ENCODE results near the gene DTNB.

DTNB gene

DNA sequence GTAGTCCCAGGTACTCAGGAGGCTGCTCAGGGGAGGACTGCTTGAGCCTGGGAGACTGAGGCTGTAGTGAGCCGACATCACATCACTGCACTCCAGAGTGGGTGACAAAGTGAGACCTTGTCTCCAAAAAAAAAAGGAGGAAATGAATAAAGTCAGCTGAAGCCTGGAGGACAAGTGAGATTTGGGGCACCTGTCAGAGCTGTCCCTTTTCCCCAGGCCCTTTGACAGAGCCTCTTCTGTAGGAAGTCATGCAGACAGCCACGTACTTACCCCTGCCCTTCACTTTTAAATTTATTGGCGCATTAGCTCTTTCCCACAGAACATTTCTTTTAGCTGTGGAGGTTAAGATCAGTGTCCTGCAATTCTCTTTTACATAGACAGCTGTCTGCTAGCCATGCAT lies 180.7 kb downstream of the DTNB start:
- no peak for DNase-seq

DNA sequence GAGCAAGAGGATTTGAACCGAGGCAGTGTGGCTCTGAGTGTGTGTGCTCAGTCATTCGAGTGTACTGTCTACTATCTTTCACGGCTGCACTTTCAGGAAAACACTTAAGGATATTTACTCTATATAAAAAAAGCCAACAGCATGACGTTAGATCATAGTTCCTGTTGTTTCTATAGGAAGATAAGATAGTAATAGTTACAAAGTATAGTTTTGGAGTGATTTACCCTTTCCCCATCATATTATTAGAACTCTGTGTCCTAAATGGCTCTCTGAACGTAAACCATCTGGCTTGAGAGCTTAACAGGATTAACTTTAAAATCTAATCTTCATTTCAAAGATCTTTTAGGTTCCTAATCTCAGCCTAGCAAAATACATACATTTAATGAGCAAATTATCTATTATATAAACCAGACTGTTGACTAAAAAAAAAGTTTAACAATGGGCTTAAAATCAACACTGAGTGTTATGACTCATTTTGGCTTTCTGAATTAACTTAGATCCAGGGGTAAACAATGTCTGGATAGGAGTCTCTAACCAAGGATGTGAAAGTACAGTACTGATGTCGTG lies 181.3 kb downstream of the DTNB start:
- no peak for DNase-seq

DNA sequence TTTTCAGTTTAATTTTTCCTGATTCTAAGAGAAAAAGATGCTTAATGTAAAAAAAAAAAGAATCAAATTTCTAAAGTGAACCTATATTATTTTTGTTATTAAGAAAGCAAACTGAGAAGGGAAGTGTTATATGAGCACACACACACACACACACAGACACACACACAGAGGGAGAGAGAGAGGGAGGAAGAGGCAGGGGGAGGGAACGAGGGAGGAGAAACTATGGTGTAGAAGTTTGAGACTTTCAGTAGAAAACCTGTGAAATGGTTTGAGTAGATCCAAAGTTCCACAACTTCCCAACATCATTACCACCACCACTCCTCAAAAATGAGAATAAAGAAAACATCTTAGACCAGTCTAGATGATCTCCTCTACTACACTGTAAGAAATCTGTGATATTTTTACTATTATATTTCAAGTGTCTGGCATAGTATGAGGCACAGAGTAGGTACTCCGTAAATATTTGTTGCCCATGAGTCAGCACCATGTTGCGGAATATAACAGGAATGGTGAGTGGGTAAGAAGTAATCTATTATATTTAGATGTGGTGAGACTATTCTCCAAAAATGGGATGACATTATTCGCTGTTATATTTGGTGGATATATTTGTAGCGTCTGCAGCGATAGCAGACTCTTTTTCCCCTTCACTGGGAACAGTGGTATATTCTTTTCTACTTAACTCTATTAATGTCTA lies 182.2 kb downstream of the DTNB start:
- DNase-seq, result no peak

DNA sequence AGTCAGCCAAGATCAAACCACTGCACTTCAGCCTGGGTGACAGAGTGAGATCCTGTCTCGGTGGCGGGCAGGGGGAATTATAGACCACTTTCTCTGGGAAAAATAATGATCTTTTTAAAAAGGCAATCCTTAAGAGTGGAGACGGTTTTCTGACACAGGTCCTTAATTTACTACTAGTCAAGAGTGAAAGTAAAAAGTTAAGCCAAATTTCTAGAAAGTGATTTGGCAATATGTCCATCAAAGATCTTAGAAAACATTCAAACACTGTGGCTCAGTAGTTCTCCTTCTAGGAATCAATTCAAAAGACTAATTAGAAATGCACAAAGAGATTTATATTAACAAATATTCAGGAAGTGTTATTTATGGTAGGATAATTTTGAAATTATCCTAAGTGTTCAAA lies 183.2 kb downstream of the DTNB start:
- DNase-seq, result no peak

DNA sequence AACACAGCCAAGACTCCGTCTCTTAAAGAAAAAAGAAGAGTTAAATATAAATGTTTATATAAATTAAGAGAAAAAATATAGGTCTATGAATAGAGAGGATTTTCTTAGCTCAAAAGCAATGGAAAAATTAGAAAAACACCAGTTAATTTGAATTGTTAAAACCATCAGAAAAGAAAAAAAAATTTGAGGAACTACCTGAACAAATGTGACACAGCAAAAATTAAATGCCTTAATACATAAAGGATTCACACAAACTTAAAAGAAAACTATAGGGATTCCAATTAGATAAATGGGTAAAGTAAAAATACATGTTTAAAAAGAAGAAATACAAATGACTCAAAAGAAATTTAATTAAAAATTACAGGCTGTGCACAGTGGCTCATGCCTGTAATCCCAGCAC lies 183.7 kb downstream of the DTNB start:
- no peak for DNase-seq

DNA sequence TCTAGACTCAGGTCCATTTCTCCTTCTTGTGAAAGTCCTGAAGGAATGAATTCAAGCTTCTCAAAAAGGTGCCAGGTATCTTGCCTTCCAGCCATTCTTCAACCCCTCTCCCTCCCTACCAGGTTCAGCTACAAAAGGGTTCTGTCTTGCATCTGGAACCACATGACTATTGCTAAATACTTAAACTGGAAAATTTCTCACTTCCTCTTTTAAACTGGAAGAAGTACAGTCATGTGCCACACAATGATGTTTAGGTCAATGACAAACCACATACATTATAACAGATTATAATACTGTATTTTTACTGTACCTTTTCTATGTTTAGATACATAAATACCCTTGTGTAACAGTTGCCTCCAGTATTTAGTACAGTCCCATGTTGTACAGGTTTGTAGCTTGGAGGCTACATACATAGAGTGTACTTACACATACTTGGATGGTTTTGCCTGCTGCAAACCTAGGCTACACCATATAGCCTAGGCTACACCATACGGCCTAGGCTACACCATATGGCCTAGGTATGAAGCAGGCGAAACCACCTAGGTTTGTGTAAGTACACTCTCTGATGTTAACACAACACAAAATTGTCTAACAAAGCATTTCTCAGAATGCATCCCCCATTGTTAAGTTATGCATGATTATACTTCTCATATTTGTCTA lies 189.6 kb downstream of the DTNB start:
- DNase-seq, result no peak

DNA sequence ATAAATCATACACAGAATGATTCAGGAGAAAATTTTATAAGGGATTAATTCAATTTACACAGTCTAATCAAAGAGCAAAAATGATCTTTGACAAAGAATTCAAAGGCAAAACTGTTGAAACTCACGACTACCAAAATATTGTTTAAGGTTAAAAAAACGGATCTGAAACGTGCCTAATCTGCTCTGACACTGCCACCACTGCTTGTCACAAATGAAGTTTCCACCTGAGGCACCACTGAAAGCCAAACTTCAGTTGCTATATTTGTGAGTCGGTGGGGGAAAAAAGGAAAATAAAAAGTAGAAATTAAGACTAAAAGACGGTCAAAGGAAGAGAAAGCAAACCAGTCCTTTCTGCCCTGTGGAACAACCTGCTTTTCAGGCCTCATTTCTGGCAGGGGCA lies 191.0 kb downstream of the DTNB start:
- no peak for DNase-seq

DNA sequence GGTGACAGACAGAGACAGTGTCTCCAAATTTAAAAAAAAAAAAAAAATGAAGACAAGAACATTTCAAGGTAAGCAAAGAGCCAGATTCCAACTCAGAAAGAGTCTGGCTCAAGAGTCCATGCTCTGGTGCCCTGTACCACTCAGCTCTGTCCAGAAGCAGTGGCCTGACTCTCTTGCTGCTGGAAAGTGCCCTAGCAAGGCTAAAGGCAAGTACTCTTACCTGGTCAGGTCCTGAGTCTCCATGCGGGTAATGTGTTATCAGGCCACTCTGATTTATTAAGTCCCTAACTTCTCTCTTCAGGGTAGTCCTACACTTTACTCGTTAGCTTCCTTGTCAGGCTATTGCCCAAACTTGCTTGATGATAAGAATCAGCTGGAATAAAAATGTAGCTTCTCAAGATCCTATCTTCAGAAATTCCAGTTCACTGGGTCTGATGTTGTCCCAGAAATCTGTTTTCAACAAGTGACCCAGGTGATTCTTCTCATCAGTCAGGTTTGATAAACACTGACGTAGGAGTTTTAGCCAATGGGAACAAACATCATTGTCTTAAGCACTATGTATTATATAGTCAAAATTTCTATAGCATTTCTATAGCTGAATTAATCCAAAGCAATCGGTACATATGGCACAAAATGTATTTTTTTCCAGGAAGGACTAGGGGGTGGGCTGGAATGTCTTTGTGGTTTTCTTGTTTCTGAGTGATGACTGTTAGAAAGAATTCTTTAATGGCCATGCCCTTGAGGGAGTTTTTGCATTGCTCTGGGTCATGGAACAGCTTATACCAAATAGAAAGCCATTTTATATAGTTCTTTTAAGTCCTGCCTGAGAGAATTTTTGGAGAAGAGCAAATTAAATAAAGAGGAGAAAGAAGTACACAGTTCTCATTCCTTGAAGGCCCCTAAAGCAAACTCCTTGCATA lies 191.7 kb downstream of the DTNB start:
- no peak for DNase-seq

DNA sequence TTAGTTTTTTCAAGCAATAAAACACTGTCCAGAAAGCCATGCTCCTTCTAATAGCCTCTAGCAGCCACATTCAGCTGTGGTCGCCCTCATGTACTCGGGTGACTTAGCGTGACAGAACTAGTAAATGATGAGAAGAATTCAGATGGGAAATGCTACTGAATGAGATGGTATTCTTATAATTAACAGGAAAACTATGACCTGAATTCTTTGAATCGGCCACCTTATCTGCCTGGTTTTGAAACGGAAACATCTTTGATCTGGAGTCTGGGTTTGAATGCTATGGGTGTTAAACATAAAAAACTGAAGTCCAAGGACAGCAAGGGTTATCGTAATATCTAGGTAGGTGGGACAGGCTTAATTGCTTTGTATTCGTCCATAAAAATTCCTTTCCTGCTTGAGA lies 192.8 kb downstream of the DTNB start:
- no peak for DNase-seq

DNA sequence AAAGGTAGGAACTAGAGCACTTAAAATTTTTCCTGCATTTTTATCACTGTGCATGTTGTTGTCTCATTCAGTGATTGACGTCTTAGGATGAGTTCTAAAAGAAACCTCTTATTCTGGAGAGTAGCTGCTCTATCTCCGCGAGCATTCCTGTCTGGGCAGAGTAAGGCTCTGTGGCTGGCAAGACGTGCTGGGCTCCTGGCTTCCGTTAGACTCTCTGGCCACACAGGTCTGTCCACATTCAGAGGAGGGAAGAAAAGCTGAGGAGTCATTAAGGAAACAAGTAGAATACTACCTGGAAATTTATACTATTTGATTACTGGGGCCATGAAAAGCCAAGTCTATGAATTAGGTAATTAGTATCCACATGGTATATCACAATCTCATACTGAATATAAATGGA lies 193.6 kb downstream of the DTNB start:
- no peak for DNase-seq

DNA sequence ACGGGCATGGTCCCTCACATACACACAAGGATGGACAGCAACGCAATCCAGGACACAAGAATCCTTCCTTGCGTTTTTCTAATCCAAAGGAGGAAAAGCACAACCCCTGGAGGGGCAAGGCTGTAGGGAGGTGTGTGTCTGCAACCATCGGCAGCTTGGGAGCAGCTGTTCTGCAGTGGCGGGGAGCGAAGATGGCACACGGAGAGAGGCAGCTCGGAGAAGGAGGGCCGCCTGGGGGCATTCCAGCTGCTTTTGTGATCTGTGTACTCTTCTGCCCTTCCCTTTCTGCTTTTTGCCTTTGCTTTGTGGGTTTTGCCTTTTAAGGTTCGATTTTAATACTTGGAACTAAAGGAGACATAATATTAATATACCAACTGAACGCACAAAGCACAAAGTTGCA lies 194.6 kb downstream of the DTNB start:
- DNase-seq, result no peak

DNA sequence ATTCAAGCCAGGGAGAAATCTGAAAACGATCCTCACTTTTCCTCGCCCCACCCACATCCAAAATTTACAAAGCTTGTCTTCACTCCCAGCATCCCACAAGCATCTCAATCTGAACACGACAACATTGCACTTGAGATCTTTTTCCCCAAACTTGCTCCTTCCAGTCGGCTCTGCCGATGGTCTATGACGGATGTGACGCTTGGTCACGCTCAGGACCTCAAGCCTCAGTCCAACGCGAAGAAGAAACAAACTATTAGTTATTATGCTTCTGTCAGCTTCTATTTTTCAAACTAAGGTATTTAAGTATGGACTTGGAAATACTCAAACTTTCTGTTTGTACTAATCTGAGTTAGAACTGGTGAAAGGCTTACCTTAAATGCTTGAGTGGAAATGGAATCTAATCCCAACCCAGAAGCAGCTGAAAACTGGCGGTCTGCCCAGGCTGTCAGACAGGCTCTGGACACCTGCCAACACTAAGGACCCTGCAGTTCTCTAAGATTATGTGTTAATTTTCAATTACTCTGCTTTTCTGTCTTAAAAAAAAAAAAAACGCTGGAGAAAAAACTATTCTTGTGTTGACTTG lies 199.5 kb downstream of the DTNB start:
- peak; percentile 55 for DNase-seq

DNA sequence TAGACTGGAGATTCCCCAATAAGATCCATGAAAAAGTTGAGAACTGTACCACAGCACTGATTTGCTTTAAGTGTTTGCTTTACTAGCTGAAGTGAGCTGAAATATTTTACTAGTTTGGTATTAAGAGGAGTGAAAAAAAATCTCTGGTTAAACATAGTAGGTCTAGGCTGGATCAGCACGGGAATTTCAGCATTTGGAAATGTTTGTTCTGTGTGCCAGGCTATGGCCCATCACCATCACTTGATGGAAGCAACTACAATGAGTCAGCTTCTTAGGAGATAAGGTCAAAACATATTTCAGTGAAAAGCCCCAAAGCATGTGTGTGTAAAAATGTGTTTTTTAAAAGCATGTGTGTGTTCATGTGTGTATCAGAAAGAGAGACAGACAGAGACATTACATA lies 200.2 kb downstream of the DTNB start:
- no peak for DNase-seq

DNA sequence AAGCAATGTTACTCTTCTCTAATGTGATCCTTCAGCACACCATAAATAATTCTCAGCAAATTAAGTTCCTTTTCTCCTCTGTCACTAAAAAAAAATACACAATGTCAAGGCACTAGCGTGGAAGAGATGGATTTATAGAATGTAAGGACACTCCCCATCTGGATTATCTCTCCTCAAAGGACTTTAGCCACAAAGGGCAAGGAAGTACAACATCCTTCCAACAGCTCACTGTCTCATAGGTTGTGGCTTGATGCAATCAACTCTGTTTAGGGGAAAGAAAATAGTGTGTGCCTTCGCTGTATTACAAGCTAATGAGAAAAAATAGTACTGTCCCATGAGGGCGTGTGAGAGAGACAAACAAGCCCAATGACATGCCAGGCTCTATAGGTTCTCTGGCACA lies 202.6 kb downstream of the DTNB start:
- no peak for DNase-seq

DNA sequence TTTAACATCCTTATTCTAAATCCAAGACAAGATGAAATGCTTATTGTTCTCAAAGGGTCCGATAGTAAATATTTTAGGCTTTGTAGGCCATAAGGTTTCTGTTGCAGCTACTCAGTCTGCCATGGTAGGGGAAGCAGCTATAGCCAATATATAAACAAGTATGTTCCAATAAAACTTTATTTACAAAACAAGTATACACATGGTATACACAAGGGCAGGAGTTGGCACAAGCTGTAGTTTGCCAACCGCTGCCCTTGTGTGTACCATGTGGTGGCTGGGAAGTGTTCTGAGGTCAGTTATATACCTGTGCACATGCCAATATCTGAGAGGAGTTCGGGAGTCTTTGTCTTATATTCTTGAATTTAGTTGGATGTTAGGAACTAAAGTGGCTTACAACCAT lies 205.6 kb downstream of the DTNB start:
- no peak for DNase-seq

DNA sequence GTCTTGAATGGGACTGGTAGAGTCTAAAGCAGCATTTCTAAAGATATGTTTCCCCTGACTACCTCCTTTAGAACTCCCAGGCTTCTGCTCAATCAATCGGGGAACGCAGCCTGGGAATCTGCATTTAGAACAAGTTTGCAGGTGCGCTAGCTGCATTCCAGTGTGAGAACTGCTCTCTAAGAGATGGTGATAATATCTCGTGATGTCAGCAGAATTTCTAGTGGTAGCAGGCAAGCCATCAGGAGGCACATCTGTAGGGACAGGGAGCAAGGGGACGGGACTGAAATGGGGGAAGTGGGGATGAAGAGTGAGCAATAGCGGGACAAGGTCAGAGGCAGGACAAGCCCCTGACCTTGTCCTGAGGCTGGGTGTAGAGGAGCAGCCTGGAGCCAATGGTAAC lies 211.4 kb downstream of the DTNB start:
- DNase-seq, result no peak

DNA sequence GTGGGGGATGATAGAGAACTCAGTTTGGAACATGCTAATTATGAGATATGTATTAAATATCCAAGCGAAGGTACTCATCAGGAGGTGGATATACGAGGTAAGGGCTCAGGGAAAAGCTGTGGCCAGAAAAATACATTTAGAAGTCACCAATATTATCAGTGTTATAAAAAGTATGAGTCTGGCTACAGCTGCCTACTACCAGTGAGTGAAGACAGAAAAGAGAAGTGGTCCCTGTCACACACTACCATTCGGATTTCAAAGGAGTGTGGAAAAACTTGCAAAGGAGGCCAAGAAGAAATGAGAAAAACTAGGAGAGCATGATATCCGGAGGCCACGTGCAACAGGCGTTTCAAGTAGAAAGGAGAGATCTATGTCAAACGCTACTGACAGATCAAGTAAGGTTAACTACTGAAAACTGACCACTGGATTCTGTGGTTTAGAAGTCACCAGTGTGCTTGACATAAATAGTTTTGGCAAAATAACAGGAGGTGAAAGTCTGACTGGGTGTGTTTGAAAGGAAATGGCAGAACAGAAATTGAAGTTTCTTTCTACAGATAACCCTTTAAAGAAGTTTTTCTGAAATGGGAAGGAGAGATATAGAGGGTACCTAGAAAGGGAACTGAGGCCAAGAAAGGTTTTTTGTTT lies 213.0 kb downstream of the DTNB start:
- DNase-seq, result no peak

DNA sequence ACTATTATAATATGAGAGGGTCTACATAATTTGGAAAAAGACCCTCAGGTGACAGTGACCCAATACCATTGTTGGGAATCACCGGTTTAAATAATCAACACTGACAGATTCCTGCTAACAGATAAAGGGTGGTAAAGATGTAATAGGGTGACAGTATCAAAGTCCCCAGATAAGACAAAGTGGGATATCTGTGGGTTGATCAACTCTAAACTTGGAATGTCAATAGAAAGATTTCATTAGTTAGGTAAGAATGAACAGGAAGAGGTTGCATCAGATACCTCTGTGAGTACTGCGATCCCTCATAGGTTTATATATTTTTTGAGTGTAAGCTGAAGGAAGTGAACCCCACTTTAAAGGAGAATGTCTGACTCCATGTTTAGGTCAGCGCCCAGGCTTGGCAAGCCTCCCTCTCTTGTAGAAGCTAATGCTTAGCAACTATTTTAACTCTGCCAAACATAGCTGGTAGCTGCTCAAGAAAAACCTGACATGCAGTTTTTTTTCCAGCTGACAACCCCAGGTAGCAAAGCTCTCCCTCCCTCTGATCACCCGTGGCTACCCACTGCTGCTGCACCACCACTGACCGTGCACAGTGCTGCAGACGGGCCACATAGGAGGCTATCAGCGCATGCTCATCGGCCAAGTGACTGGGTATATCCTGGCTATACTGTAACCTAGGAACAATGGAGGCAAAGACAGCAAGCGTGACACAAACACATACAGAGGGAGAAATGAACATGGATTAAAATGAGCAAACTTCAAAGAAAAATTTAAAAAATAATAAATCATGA lies 218.4 kb downstream of the DTNB start:
- DNase-seq, result no peak

DNA sequence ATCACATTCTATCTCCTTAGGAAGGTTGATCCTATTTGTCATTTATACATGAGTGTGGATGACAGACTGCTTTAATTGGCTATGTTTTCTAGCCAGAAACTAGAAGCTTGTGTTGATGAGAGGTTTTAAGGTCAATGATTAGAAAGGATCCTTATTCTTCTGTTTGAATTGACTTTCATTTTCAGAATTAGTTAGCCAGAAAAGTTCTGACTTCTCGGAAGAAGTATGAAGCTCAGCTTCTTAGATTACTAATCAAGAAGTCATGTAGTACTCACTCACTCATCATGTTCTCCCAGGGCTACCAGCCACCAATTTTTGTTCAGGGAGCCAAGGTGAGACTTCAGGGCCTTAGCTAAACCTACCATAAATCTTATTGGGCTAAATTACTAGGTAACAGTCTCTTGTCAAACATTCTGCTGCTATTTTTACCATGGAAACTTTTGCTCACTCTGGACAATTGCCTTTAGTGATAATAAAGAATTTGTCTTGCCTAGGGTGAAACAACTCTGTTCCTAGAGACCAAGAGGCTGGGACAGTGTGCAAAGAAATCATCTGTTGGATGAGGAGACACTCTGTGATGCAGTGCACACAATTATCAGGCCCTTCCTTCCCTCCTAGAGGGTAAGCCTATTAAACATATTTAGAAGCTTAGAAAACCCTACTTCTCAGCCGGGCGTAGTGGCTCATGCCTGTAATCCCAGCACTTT lies 220.0 kb downstream of the DTNB start:
- DNase-seq, result no peak

DNA sequence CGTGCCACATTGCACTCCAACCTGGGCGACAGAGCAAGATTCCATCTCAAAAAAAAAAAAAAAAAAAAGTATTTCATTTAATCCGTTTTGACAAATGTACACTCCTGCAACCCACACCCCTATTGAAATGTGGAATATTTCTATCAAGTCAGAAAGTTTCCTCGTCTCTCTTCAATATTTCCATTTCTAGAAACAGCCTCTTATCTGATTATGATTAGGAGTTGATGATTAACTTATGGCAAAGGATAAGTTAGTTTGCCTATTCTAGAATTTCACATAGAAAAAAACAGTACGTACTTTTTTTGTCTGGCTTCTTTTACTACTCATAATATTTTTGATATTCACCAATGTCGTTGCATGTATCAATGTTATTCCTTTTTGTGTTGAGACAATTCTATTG lies 224.6 kb downstream of the DTNB start:
- no peak for DNase-seq

DNA sequence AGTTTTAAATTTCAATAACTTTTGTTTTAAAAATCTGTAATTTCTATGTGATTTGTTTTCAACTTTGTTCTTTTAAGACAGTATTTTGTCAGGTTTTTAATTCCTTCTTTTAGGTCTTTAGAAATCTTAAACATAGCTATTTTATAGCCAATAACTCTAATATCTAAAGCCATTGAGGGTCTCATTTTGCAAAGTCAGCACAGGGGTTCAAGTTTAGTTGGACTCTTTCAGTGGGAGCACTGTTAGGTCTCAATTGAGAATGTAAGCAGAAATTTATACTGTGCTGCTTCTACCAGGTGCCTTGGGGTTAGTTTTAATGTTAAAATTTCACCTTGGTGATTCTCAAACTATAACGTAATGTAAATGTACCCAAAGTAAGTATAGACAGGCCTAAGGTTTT lies 226.4 kb downstream of the DTNB start:
- DNase-seq, result no peak

All from NCI-H1694 (cell line).